ENCODE data around the gene ACER1.
"Not testable (repeated sequence)": the region's sequence is repeated elsewhere in the genome, so short reads cannot be mapped to it uniquely, and the experiment has no call there.

DNA sequence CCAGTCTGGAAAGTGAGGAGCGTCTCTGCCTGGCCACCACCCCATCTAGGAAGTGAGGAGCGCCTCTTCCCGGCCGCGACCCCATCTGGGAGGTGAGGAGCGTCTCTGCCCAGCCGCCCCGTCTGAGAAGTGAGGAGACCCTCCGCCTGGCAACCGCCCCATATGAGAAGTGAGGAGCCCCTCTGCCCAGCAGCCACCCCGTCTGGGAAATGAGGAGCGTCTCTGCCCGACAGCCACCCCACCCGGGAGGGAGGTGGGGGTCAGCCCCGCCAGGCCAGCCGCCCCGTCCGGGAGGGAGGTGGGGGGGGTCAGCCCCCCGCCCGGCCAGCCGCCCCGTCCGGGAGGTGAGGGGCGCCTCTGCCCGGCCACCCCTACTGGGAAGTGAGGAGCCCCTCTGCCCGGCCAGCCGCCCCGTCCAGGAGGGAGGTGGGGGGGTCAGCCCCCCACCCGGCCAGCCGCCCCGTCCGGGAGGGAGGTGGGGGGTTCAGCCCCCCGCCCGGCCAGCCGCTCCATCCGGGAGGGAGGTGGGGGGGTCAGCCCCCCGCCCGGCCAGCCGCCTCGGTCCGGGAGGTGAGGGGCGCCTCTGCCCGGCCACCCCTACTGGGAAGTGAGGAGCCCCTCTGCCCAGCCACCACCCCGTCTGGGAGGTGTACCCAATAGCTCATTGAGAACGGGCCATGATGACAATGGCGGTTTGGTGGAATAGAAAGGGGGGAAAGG is 22.1 kb upstream of the ACER1 start:
- TF ChIP-seq, protein P1, sequence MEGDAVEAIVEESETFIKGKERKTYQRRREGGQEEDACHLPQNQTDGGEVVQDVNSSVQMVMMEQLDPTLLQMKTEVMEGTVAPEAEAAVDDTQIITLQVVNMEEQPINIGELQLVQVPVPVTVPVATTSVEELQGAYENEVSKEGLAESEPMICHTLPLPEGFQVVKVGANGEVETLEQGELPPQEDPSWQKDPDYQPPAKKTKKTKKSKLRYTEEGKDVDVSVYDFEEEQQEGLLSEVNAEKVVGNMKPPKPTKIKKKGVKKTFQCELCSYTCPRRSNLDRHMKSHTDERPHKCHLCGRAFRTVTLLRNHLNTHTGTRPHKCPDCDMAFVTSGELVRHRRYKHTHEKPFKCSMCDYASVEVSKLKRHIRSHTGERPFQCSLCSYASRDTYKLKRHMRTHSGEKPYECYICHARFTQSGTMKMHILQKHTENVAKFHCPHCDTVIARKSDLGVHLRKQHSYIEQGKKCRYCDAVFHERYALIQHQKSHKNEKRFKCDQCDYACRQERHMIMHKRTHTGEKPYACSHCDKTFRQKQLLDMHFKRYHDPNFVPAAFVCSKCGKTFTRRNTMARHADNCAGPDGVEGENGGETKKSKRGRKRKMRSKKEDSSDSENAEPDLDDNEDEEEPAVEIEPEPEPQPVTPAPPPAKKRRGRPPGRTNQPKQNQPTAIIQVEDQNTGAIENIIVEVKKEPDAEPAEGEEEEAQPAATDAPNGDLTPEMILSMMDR (IDR thresholded peaks at IDR 0.05; ENCODE audit: borderline replicate concordance, extremely low read depth, low read length, poor library complexity, severe bottlenecking), result not testable (repeated sequence)
- not testable (repeated sequence) for TF ChIP-seq EZH2 (IDR thresholded peaks at IDR 0.05; ENCODE audit: borderline replicate concordance, low read depth, low read length, severe bottlenecking)

Measured in DND-41 (cell line).